MM.1S (cell line): ENCODE measurements around the gene FOXK1.

ENCODE experiments used
- CTCF ChIP-seq: fragments of 300-600 bp; sonication (generic); IDR thresholded peaks from 2 replicates; pipeline ENCODE4 v1.5.1; 2016; ENCODE audit warnings: antibody characterized with exemption, low read length, mixed read lengths
- EZH2 ChIP-seq: fragments of 300-600 bp; sonication (generic); optimal IDR thresholded peaks from 2 replicates; pipeline ENCODE3; 2017; ENCODE audit warnings: low read depth, mild to moderate bottlenecking, antibody characterized with exemption, low read length, mixed read lengths
- EZH2phosphoT487 ChIP-seq: fragments of 300-600 bp; sonication (generic); IDR thresholded peaks from 2 replicates; pipeline ENCODE4 v1.6.1; 2018; ENCODE audit warnings: antibody characterized with exemption, low read length

- no peak for TF ChIP-seq CTCF
- no peak for TF ChIP-seq EZH2
- no peak for TF ChIP-seq EZH2phosphoT487
Measured at GRCh38 chr7:4706384-4707216, 24.5 kb downstream of the FOXK1 start.
